K562 (cell line): ENCODE measurements around the gene AGAP1.

Experiments
- ARHGAP35 ChIP-seq: fragments of 450-650 bp; IDR thresholded peaks from 2 replicates; pipeline ENCODE4 v1.6.1; 2018; ENCODE audit not compliant: partially characterized antibody
- ARNT ChIP-seq, 2 experiments: fragments of 450-650 bp; IDR thresholded peaks; 2 replicates each; pipeline ENCODE4 v1.6.1; 2016; ENCODE audit warnings: mild to moderate bottlenecking in 1 of 2
- CC2D1A ChIP-seq: fragments of 450-650 bp; IDR thresholded peaks from 2 replicates; pipeline ENCODE4 v1.6.1; 2017; ENCODE audit warnings: mild to moderate bottlenecking
- CEBPZ ChIP-seq: fragments of 150-350 bp; IDR thresholded peaks from 2 replicates; pipeline ENCODE4 v1.6.1; 2014; ENCODE audit warnings: low read depth, mild to moderate bottlenecking, low read length, borderline replicate concordance
- CTCF ChIP-seq, 3 experiments: IDR thresholded peaks in 2 of 3; conservative IDR thresholded peaks in 1 of 3; 2 replicates each; pipeline ENCODE4 v1.5.1; 2011 to 2012; ENCODE audit warnings: low read length in 3 of 3, mild to moderate bottlenecking in 3 of 3, control low read depth in 2 of 3, improper control_type of control experiment in 1 of 3, inconsistent platforms in 1 of 3, low read depth in 1 of 3, mixed read lengths in 1 of 3, moderate library complexity in 1 of 3; ENCODE audit not compliant: insufficient read depth in 2 of 3
- FOXO4 ChIP-seq: fragments of 450-650 bp; formaldehyde crosslinking; IDR thresholded peaks from 2 replicates; pipeline ENCODE4 v1.4.0; 2020; ENCODE audit warnings: mild to moderate bottlenecking, moderate library complexity
- MED1 ChIP-seq: sonication (generic); formaldehyde crosslinking; IDR thresholded peaks from 2 replicates; pipeline ENCODE4 v1.8.1; 2023; ENCODE audit warnings: missing genetic modification reagents, borderline replicate concordance
- MXI1 ChIP-seq: IDR thresholded peaks from 2 replicates; pipeline ENCODE4 v1.6.1; 2011; ENCODE audit warnings: low read depth, mild to moderate bottlenecking, improper control_type of control experiment, low read length
- TAF1 ChIP-seq: IDR thresholded peaks from 2 replicates; pipeline ENCODE4 v1.6.1; 2011; ENCODE audit warnings: mild to moderate bottlenecking, low read length, moderate library complexity; ENCODE audit not compliant: insufficient read depth, control insufficient read depth, severe bottlenecking; ENCODE audit errors: extremely low read depth
- ZNF384 ChIP-seq: IDR thresholded peaks from 2 replicates; pipeline ENCODE4 v1.6.1; 2012; ENCODE audit warnings: low read depth, low read length, improper control_type of control experiment

- no peak for TF ChIP-seq FOXO4 (CRISPR knock-in tag)
- TF ChIP-seq CTCF (IDR thresholded peaks at IDR 0.05 in 2 of 3, conservative IDR thresholded peaks at IDR 0.05 in 1 of 3; ENCODE audit: insufficient read depth in 2 of 3, low read depth in 1 of 3, low read length in 3 of 3) = no peak
- no peak for TF ChIP-seq MED1 (CRISPR knock-in tag)
- no peak for TF ChIP-seq TAF1
- no peak for TF ChIP-seq CEBPZ
- TF ChIP-seq CC2D1A = no peak
- no peak for TF ChIP-seq ZNF384
- no peak for TF ChIP-seq ARNT (IDR thresholded peaks at IDR 0.05)
- TF ChIP-seq ARHGAP35 = no peak
- TF ChIP-seq MXI1 = no peak
Observed at GRCh38 chr2:235901243-235901642, 407.4 kb downstream of the AGAP1 start.
